RWPE2 (cell line): ENCODE data around the gene CCPG1.
"Not testable (repeated sequence)": the region's sequence is repeated elsewhere in the genome, so short reads cannot be mapped to it uniquely, and the experiment has no call there.

Experiments
- ATAC-seq: fragments of 200-7000 bp; cut with Tn5 transposase; 3 replicates; pipeline ENCODE4 v1.9.1; 2021; ENCODE audit warnings: low read depth
- DNase-seq: peaks from one replicate; pipeline ENCODE4 v3.0.0-alpha.2; 2020; ENCODE audit warnings: low spot score
- H3K27ac ChIP-seq: fragments of 450-650 bp; 2 replicates; pipeline ENCODE4 v1.5.1; 2017; ENCODE audit warnings: mild to moderate bottlenecking; ENCODE audit not compliant: poor library complexity, severe bottlenecking
- H3K27me3 ChIP-seq: fragments of 250-450 bp; sonication (Bioruptor Pico); 2 replicates; pipeline ENCODE4 v1.5.1; 2021; ENCODE audit warnings: mild to moderate bottlenecking, moderate library complexity; ENCODE audit not compliant: insufficient read depth, poor library complexity, severe bottlenecking
- H3K36me3 ChIP-seq: fragments of 250-450 bp; sonication (Bioruptor Pico); 2 replicates; pipeline ENCODE4 v1.5.1; 2020; ENCODE audit warnings: low read depth, mild to moderate bottlenecking, moderate library complexity
- H3K4me1 ChIP-seq: fragments of 250-450 bp; sonication (Bioruptor Pico); 2 replicates; pipeline ENCODE4 v1.5.1; 2021; ENCODE audit warnings: mild to moderate bottlenecking, moderate library complexity; ENCODE audit not compliant: insufficient read depth, poor library complexity, severe bottlenecking
- H3K4me3 ChIP-seq: fragments of 250-450 bp; sonication (Bioruptor Pico); 2 replicates; pipeline ENCODE4 v1.5.1; 2021; ENCODE audit warnings: mild to moderate bottlenecking, moderate library complexity; ENCODE audit not compliant: severe bottlenecking
- H3K9me3 ChIP-seq: fragments of 250-450 bp; sonication (Bioruptor Pico); 2 replicates; pipeline ENCODE4 v1.5.1; 2021; ENCODE audit warnings: mild to moderate bottlenecking, moderate library complexity; ENCODE audit not compliant: severe bottlenecking
- TF ChIP-seq, protein P1 (sequence below): fragments of 450-650 bp; IDR thresholded peaks from one replicate; pipeline ENCODE4 v1.5.1; 2017; ENCODE audit warnings: mild to moderate bottlenecking, moderate library complexity; ENCODE audit not compliant: poor library complexity, severe bottlenecking

The CCPG1 gene

DNA sequence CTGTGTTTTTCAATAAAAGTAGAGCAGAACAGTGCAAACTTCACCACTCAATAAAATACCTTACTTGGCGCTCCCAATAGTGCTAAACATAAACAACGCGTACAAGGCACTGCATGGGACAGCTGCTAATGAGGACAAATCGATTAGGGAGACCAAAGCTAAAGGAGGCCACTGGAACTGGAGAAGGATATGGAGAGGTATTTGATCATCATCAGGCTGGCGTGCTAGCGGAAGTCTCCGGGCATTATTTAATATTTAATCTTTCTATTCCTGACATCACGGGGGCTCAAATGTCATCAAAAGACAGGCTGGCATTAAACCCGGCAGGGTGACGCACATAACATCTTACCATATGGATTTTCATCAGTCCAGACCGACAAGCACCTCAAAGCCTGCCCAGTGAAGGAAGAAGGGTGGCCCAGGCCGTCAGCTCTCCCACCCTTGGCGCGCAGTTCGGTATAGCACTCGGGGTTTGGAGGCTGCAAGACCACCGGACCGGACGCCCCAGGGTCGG is 604 bp downstream of the CCPG1 start:
- no peak for DNase-seq
- Histone ChIP-seq H3K27me3 (no peaks in the 10 kb centered on the region), H3K4me1 (peaks cover 4% of the 10 kb centered on the region), H3K9me3 (no peaks in the 10 kb centered on the region), H3K36me3 (no peaks in the 10 kb centered on the region), H3K4me3 (peak overlapping the region; percentile 69), H3K27ac (peak overlapping the region; percentile 35)
- TF ChIP-seq, protein P1, sequence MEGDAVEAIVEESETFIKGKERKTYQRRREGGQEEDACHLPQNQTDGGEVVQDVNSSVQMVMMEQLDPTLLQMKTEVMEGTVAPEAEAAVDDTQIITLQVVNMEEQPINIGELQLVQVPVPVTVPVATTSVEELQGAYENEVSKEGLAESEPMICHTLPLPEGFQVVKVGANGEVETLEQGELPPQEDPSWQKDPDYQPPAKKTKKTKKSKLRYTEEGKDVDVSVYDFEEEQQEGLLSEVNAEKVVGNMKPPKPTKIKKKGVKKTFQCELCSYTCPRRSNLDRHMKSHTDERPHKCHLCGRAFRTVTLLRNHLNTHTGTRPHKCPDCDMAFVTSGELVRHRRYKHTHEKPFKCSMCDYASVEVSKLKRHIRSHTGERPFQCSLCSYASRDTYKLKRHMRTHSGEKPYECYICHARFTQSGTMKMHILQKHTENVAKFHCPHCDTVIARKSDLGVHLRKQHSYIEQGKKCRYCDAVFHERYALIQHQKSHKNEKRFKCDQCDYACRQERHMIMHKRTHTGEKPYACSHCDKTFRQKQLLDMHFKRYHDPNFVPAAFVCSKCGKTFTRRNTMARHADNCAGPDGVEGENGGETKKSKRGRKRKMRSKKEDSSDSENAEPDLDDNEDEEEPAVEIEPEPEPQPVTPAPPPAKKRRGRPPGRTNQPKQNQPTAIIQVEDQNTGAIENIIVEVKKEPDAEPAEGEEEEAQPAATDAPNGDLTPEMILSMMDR: no peak
- ATAC-seq: no peak; the same call in 1 of the 3 replicates

DNA sequence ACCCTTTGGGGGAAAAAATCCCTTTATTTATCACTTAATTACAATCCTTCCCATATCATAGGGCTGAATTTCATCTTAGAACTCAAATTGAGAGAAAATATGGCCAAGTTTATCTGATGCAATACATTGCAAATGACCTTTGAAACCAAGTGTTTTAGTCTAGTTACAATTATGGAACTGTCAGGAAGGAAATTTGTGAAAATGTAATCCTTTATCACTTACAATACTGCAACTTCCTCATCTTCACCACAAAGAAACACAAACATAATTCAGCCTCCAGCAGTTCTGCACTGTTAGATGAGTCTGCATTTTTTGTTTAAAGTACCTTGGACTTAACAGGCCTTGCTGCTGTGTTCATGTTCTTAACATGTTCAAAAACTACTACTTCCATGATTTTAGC is 4.6 kb downstream of the CCPG1 start:
- H3K4me3 ChIP-seq: no peak overlapping the region

DNA sequence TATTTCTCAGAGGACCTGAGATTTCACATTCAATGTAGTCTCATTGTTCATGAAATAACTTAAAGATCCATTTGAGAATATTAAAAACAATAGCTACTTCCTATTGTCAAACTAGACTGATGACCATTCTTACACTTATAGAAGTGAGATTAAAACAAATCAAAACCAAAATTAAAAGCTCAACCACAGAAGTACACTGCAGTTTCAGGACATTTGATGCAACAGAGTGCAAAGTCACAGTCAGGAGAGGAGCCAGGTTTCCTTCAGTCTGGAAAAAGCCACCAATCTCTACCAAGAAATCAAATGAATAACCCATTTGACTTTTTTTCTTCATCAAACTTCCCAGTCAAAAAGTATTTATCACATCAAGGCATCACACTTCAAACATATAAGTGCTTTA is 5.5 kb downstream of the CCPG1 start:
- Histone ChIP-seq H3K4me3 (no peak overlapping the region), H3K27me3 (no peaks in the 10 kb centered on the region), H3K36me3 (no peaks in the 10 kb centered on the region), H3K27ac (no peak overlapping the region), H3K4me1 (peaks cover 4% of the 10 kb centered on the region), H3K9me3 (no peaks in the 10 kb centered on the region)
- ATAC-seq (no peak), DNase-seq (no peak)
- TF ChIP-seq, protein P1: no peak

More for the DNA sequence above, 4.6 kb downstream of the CCPG1 start:
- no peaks in the 10 kb centered on the region for H3K36me3 ChIP-seq
- H3K27me3 ChIP-seq: no peaks in the 10 kb centered on the region
- no peak overlapping the region for H3K27ac ChIP-seq
- ATAC-seq (no peak), DNase-seq (no peak)
- TF ChIP-seq, protein P1: no peak
- peaks cover 4% of the 10 kb centered on the region for H3K4me1 ChIP-seq
- H3K9me3 ChIP-seq: no peaks in the 10 kb centered on the region

DNA sequence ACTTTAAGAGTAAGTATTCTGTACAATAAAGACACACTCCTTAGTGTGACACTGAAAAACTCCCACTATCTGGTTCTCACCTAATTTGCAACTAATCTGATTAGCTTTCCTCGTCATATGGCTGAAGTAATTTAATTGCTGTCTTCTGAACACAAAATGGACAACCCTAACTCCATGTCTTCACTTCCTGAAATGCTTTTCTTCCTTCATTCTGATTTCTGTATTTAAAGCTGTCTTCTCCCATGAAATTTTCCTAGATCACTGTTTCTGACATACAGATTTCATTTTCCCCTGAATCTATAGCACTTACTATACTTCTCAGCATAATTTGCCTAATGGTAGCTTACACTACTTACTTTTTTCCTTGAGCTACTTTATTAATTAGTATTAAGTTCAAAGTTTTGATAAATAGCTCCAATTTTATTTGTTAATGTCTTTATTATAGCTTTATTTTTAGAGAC is 6.3 kb downstream of the CCPG1 start:
- TF ChIP-seq, protein P1: no peak
- DNase-seq (no peak), ATAC-seq (no peak)
- H3K4me1 ChIP-seq: peaks cover 4% of the 10 kb centered on the region
- no peak overlapping the region for H3K4me3 ChIP-seq
- no peaks in the 10 kb centered on the region for H3K9me3 ChIP-seq
- H3K27ac ChIP-seq: no peak overlapping the region
- H3K27me3 ChIP-seq: no peaks in the 10 kb centered on the region
- H3K36me3 ChIP-seq: no peaks in the 10 kb centered on the region

DNA sequence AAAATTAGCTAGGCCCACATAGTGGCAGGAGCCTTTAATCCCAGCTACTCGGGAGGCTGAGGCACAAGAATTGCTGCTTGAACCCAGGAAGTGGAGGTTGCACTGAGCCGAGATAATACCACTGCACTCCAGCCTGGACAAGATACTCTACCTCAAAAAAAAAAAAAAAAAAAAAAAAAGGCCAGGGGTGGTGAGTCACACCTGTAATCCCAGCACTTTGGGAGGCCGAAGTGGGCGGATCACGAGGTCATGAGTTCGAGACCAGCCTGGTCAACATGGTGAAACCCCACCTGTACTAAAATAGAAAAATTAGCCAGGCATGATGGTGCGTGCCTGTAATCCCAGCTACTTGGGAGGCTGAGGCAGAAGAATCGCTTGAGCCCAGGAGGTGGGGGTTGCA is 8.1 kb downstream of the CCPG1 start:
- not testable (repeated sequence) for ATAC-seq, DNase-seq

More for the DNA sequence above, 8.1 kb downstream of the CCPG1 start:
- H3K9me3 ChIP-seq, H3K4me3 ChIP-seq, H3K27ac ChIP-seq, H3K4me1 ChIP-seq, H3K27me3 ChIP-seq, H3K36me3 ChIP-seq: not testable (repeated sequence)
